ENCODE data around the gene CLDN1. TPM values are rescaled to one million over a fixed set of nuclear protein-coding genes. Genes with fewer than 3 reads are reported as not detected.

CLDN1 gene
- total RNA-seq, 1 donor from 2014 or later = 0.53 TPM

- Histone ChIP-seq H3K27ac (no peak overlapping the region), H3K36me3 (no peaks in the 10 kb centered on the region), H3K27me3 (no peaks in the 10 kb centered on the region), H3K4me3 (no peak overlapping the region), H3K9me3 (no peaks in the 10 kb centered on the region), H3K4me1 (no peaks in the 10 kb centered on the region)
- intact Hi-C loops (cut with DNase I) = no loop called here
- DNase-seq (ENCODE audit: low spot score in 2 of 2) = no peak
- no peak for TF ChIP-seq CTCF (IDR thresholded peaks at IDR 0.05)
Measured at GRCh38 chr3:190291994-190292584, 30.2 kb downstream of the CLDN1 start.

GRCh38 chr3:190289989-190290388 lies 32.3 kb downstream of the CLDN1 start:
- intact Hi-C loops (cut with DNase I) = no loop called here
- Histone ChIP-seq H3K27me3 (no peaks in the 10 kb centered on the region), H3K27ac (no peak overlapping the region), H3K4me1 (no peaks in the 10 kb centered on the region), H3K9me3 (peaks cover 0 to 11% of the 10 kb centered on the region in 2 donors), H3K4me3 (no peak overlapping the region), H3K36me3 (no peaks in the 10 kb centered on the region)
- no peak for TF ChIP-seq CTCF (IDR thresholded peaks at IDR 0.05)
- no peak for DNase-seq (ENCODE audit: low spot score in 2 of 2)

GRCh38 chr3:190288836-190289235 lies 33.4 kb downstream of the CLDN1 start:
- no peak for DNase-seq (ENCODE audit: low spot score in 2 of 2)
- Histone ChIP-seq H3K9me3 (peaks cover 0 to 11% of the 10 kb centered on the region in 2 donors), H3K4me3 (no peak overlapping the region), H3K36me3 (no peaks in the 10 kb centered on the region), H3K27ac (no peak overlapping the region), H3K27me3 (no peaks in the 10 kb centered on the region), H3K4me1 (no peaks in the 10 kb centered on the region)
- intact Hi-C loops (cut with DNase I) = no loop called here
- no peak for TF ChIP-seq CTCF (IDR thresholded peaks at IDR 0.05)

- H3K27me3 ChIP-seq = no peaks in the 10 kb centered on the region
- no peak for DNase-seq (ENCODE audit: low spot score in 2 of 2)
- TF ChIP-seq CTCF (IDR thresholded peaks at IDR 0.05) = no peak
- H3K36me3 ChIP-seq = no peaks in the 10 kb centered on the region
- intact Hi-C loops (cut with DNase I) = no loop called here
- no peaks in the 10 kb centered on the region for H3K4me1 ChIP-seq
- H3K9me3 ChIP-seq = peaks cover 0 to 11% of the 10 kb centered on the region in 2 donors
- no peak overlapping the region for H3K27ac ChIP-seq
- no peak overlapping the region for H3K4me3 ChIP-seq
Measured at GRCh38 chr3:190286014-190286413, 36.2 kb downstream of the CLDN1 start.

- no peak overlapping the region for H3K4me3 ChIP-seq
- H3K9me3 ChIP-seq = peaks cover 0 to 11% of the 10 kb centered on the region in 2 donors
- no peaks in the 10 kb centered on the region for H3K36me3 ChIP-seq
- H3K27me3 ChIP-seq = no peaks in the 10 kb centered on the region
- no peak for DNase-seq (ENCODE audit: low spot score in 2 of 2)
- H3K4me1 ChIP-seq = no peaks in the 10 kb centered on the region
- no peak overlapping the region for H3K27ac ChIP-seq
- no peak for TF ChIP-seq CTCF (IDR thresholded peaks at IDR 0.05)
- intact Hi-C loops (cut with DNase I) = no loop called here
Measured at GRCh38 chr3:190281308-190282051, 40.8 kb downstream of the CLDN1 start.

All from ascending aorta (tissue), 2 donors.